Neural cell (in vitro differentiated cells): ENCODE measurements around the gene NUP62.

Source experiments
- EZH2 ChIP-seq: fragments of 200-600, 300-800 bp; shearing (Covaris generic), sonication (generic); IDR thresholded peaks from 2 replicates; pipeline ENCODE4 v1.6.1; 2014; ENCODE audit warnings: antibody characterized with exemption, low read length, borderline replicate concordance, mild to moderate bottlenecking; ENCODE audit not compliant: insufficient read depth, poor library complexity, severe bottlenecking
- TF ChIP-seq, protein P1 (sequence below): fragments of 450-650 bp; IDR thresholded peaks from 2 replicates; pipeline ENCODE4 v1.5.1; 2014; ENCODE audit warnings: antibody characterized with exemption, mild to moderate bottlenecking, moderate library complexity; ENCODE audit not compliant: poor library complexity, severe bottlenecking

DNA sequence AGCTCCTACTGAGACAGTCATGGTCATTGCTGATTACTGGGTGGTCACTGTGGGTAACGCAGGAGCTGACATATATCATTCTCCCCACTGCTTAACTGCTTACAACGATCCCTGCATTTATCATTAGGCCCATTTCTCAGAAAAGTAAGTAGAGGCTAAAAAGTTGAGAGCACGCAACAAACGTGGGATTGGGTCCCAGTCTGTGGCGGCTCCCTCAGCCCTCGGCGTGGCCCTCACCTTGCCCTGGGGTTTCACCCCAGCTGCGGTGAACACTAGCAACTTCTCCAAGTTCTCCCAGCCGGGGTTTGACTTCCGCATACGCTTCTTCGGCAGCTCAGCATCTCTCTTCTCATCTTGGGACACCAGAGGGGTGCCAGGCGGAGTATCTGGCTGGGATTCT, 64.4 kb downstream of the NUP62 start:
- TF ChIP-seq, protein P1, sequence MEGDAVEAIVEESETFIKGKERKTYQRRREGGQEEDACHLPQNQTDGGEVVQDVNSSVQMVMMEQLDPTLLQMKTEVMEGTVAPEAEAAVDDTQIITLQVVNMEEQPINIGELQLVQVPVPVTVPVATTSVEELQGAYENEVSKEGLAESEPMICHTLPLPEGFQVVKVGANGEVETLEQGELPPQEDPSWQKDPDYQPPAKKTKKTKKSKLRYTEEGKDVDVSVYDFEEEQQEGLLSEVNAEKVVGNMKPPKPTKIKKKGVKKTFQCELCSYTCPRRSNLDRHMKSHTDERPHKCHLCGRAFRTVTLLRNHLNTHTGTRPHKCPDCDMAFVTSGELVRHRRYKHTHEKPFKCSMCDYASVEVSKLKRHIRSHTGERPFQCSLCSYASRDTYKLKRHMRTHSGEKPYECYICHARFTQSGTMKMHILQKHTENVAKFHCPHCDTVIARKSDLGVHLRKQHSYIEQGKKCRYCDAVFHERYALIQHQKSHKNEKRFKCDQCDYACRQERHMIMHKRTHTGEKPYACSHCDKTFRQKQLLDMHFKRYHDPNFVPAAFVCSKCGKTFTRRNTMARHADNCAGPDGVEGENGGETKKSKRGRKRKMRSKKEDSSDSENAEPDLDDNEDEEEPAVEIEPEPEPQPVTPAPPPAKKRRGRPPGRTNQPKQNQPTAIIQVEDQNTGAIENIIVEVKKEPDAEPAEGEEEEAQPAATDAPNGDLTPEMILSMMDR = no peak
- no peak for TF ChIP-seq EZH2
